Posterior vena cava (tissue), 2 donors: ENCODE measurements around the gene CDH13. TPM values are rescaled to one million over a fixed set of nuclear protein-coding genes. Genes with fewer than 3 reads are reported as not detected.

Experiments
- DNase-seq: peaks from one replicate; pipeline ENCODE4 v3.0.0-alpha.2; 2020; ENCODE audit warnings: low spot score
- intact Hi-C, 2 donors: fragments of 100-400 bp; cut with DNase I; formaldehyde crosslinking; loops; one replicate each; pipeline versions ENCODE4 v1.14.1 to v1.14.2; 2022 to 2023
- total RNA-seq, 2 donors: library from RNA; stranded (reverse); fragmentation: NEBNext Ultra II Directional; extraction: Animal tissue kit (Norgen Biotek cat#: 25700); gene quantifications; one replicate each; pipeline ENCODE4 v1.2.1, GENCODE V29; 2021
- donor health status: DM: yes; HTN: yes; CAD: no.
- donor health status: DM: yes; HTN: yes; CAD: no.

Gene CDH13
- total RNA-seq, 2 donors from 2014 or later, result 32.0 to 81.7 TPM

- intact Hi-C loops, result no loop called here
- DNase-seq, result no peak
Measured at GRCh38 chr16:82623241-82623640, 3.5 kb upstream of the CDH13 start.

- intact Hi-C loops, result no loop called here
- no peak for DNase-seq
Measured at GRCh38 chr16:82625066-82625968, 1.5 kb upstream of the CDH13 start.

- no peak for DNase-seq
- intact Hi-C loops, result no loop called here
Measured at GRCh38 chr16:82628088-82628423, 1.3 kb downstream of the CDH13 start.

- intact Hi-C loops, result no loop called here
- no peak for DNase-seq
Measured at GRCh38 chr16:82628711-82629110, 1.9 kb downstream of the CDH13 start.

- DNase-seq, result no peak
- intact Hi-C loops, result no loop called here
Measured at GRCh38 chr16:82629441-82630027, 2.8 kb downstream of the CDH13 start.

- no peak for DNase-seq
- intact Hi-C loops, result no loop called here
Measured at GRCh38 chr16:82630219-82630618, 3.5 kb downstream of the CDH13 start.

GRCh38 chr16:82630688-82631087 is 3.9 kb downstream of the CDH13 start:
- no peak for DNase-seq
- intact Hi-C loops, result no loop called here

GRCh38 chr16:82631701-82632685 is 5.2 kb downstream of the CDH13 start:
- DNase-seq, result no peak
- intact Hi-C loops, result no loop called here

GRCh38 chr16:82633964-82634600 is 7.3 kb downstream of the CDH13 start:
- DNase-seq, result no peak
- intact Hi-C loops, result no loop called here

GRCh38 chr16:82634955-82635610 is 8.3 kb downstream of the CDH13 start:
- intact Hi-C loops, result no loop called here

GRCh38 chr16:82636485-82636884 is 9.7 kb downstream of the CDH13 start:
- no peak for DNase-seq
- intact Hi-C loops, result no loop called here

More at GRCh38 chr16:82634955-82635610, 8.3 kb downstream of the CDH13 start:
- no peak for DNase-seq

- intact Hi-C loops, result no loop called here
Measured at GRCh38 chr16:82636958-82637357, 10.2 kb downstream of the CDH13 start.

GRCh38 chr16:82638095-82638798 is 11.5 kb downstream of the CDH13 start:
- no peak for DNase-seq
- intact Hi-C loops, result no loop called here

More at GRCh38 chr16:82636958-82637357, 10.2 kb downstream of the CDH13 start:
- DNase-seq, result no peak

- intact Hi-C loops, result no loop called here
- no peak for DNase-seq
Measured at GRCh38 chr16:82639263-82639662, 12.5 kb downstream of the CDH13 start.

GRCh38 chr16:82639666-82640336 is 13.0 kb downstream of the CDH13 start:
- DNase-seq, result no peak
- intact Hi-C loops, result no loop called here

- intact Hi-C loops, result no loop called here
- no peak for DNase-seq
Measured at GRCh38 chr16:82641336-82641984, 14.7 kb downstream of the CDH13 start.

GRCh38 chr16:82643136-82643535 is 16.4 kb downstream of the CDH13 start:
- no peak for DNase-seq
- intact Hi-C loops, result no loop called here
